Loucy (cell line): ENCODE results near the gene BCAP29.

Experiments used
- CTCF ChIP-seq: fragments of 200-600 bp; sonication (generic); conservative IDR thresholded peaks from 2 replicates; pipeline ENCODE4 v1.5.1; 2014; ENCODE audit warnings: mild to moderate bottlenecking, antibody characterized with exemption, low read length
- EZH2phosphoT487 ChIP-seq: fragments of 200-600 bp; IDR thresholded peaks from 2 replicates; pipeline ENCODE4 v1.6.1; 2018; ENCODE audit warnings: antibody characterized with exemption, mild to moderate bottlenecking, moderate library complexity, borderline replicate concordance

DNA sequence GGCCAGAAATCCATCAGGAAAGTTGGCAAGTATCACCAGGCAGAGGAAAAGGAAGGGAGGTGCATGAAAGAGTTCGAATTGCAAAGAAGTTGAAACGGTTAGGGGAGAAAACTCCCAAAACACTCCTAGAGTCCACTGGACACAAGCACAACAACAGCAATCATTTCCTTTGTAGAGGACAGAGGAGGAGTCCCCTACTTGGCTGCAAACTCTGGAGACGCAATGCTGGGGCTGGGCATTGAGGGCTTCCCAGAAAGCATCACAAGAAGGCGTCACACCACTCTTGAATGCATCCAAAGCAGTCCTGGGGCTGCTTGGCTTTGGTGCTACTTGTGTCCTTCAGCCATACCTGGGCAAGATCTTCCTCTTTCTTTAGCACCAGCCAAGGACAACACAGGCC is 62.5 kb downstream of the BCAP29 start:
- TF ChIP-seq CTCF: no peak
- no peak for TF ChIP-seq EZH2phosphoT487
